Body of pancreas (tissue), 4 donors: ENCODE measurements around the gene MZT2B.
"Not testable (repeated sequence)": the region's sequence is repeated elsewhere in the genome, so short reads cannot be mapped to it uniquely, and the experiment has no call there.

Source experiments
- CTCF ChIP-seq, 7 experiments: fragments of 450-650 bp in 4 of 7; fragments of 200-600 bp in 3 of 7; sonication (generic) in 3 of 7; IDR thresholded peaks; one replicate each; pipeline ENCODE4 v1.5.1; 2016 to 2019; ENCODE audit warnings: antibody characterized with exemption in 7 of 7
- POLR2A ChIP-seq, 3 donors: fragments of 450-650 bp; IDR thresholded peaks; one replicate each; pipeline ENCODE4 v1.6.1; 2016; ENCODE audit warnings: antibody characterized with exemption in 3 of 3, mild to moderate bottlenecking in 2 of 3

GRCh38 chr2:130219147-130219546 lies 37.1 kb downstream of the MZT2B start:
- not testable (repeated sequence) for TF ChIP-seq POLR2A, CTCF (IDR thresholded peaks at IDR 0.05)
